ENCODE data around the gene NYAP2.

NYAP2 gene

DNA sequence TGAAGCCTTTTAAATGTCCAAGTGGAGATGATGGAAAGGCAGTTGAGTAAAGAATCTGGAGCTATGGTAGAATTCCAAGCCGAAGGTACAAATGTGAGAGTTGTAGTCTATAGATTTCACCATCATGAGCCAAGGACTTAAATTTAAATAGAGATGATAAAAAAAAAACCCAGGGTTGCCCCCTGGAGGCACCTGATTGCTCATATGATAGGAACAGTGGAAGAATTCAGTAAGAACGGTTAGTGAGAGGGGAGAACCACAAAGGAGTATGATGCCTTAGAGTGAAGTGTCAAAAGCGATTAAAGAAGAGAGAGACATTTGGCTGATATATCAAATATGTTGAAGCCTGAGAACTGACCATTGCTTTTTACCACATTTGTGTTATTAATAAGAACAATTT is 11.9 kb downstream of the NYAP2 start:
- no peak overlapping the region for H2AFZ ChIP-seq (ENCODE audit: low read depth)
- H3K27me3 ChIP-seq (ENCODE audit: insufficient read depth, low read depth) = no peaks in the 10 kb centered on the region
- TF ChIP-seq, protein P1, sequence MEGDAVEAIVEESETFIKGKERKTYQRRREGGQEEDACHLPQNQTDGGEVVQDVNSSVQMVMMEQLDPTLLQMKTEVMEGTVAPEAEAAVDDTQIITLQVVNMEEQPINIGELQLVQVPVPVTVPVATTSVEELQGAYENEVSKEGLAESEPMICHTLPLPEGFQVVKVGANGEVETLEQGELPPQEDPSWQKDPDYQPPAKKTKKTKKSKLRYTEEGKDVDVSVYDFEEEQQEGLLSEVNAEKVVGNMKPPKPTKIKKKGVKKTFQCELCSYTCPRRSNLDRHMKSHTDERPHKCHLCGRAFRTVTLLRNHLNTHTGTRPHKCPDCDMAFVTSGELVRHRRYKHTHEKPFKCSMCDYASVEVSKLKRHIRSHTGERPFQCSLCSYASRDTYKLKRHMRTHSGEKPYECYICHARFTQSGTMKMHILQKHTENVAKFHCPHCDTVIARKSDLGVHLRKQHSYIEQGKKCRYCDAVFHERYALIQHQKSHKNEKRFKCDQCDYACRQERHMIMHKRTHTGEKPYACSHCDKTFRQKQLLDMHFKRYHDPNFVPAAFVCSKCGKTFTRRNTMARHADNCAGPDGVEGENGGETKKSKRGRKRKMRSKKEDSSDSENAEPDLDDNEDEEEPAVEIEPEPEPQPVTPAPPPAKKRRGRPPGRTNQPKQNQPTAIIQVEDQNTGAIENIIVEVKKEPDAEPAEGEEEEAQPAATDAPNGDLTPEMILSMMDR (conservative IDR thresholded peaks at IDR 0.05; ENCODE audit: low read depth, low read length) = no peak
- H3K79me2 ChIP-seq (ENCODE audit: insufficient read depth, low read depth) = no peaks in the 10 kb centered on the region
- H3K4me2 ChIP-seq = no peak overlapping the region
- no peak overlapping the region for H3K27ac ChIP-seq
- H4K20me1 ChIP-seq (ENCODE audit: insufficient read depth) = no peaks in the 10 kb centered on the region
- no peak overlapping the region for H3K4me3 ChIP-seq (IDR thresholded peaks at IDR 0.05; ENCODE audit: insufficient read depth, low read depth, low read length)
- no peaks in the 10 kb centered on the region for H3K36me3 ChIP-seq (ENCODE audit: insufficient read depth)
- no peaks in the 10 kb centered on the region for H3K4me1 ChIP-seq (ENCODE audit: low read depth, poor library complexity, severe bottlenecking)
- H3K9ac ChIP-seq = no peak overlapping the region

- H3K4me2 ChIP-seq = no peak overlapping the region
- H4K20me1 ChIP-seq (ENCODE audit: insufficient read depth) = no peaks in the 10 kb centered on the region
- H3K4me3 ChIP-seq (IDR thresholded peaks at IDR 0.05; ENCODE audit: insufficient read depth, low read depth, low read length) = no peak overlapping the region
- no peaks in the 10 kb centered on the region for H3K27me3 ChIP-seq (ENCODE audit: insufficient read depth, low read depth)
- H3K4me1 ChIP-seq (ENCODE audit: low read depth, poor library complexity, severe bottlenecking) = no peaks in the 10 kb centered on the region
- no peak overlapping the region for H3K9ac ChIP-seq
- no peaks in the 10 kb centered on the region for H3K36me3 ChIP-seq (ENCODE audit: insufficient read depth)
- TF ChIP-seq, protein P1 (conservative IDR thresholded peaks at IDR 0.05; ENCODE audit: low read depth, low read length) = no peak
- no peak overlapping the region for H2AFZ ChIP-seq (ENCODE audit: low read depth)
- no peak overlapping the region for H3K27ac ChIP-seq
- no peaks in the 10 kb centered on the region for H3K79me2 ChIP-seq (ENCODE audit: insufficient read depth, low read depth)
Observed at GRCh38 chr2:225413786-225414185, 14.3 kb downstream of the NYAP2 start.

DNA sequence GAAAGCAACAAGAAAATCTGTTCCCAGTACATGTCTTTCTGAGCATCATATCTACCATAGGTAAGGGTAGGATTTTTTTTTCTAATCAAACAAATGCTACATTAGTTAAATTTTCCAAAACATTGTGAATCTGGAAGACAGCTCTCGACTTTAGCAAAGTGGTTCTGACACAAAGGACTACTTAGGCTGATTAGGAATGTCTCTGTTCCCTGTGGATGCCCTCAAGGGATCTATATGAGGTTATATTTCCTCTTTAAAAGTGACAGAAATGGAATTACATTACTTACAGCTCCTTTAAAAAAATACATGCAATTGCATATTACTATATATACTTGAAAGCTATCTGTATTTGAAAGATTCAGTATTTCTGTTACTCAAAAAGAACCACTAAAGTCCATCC is 15.4 kb downstream of the NYAP2 start:
- Histone ChIP-seq H3K4me1 (ENCODE audit: low read depth, poor library complexity, severe bottlenecking) (no peaks in the 10 kb centered on the region), H3K36me3 (ENCODE audit: insufficient read depth) (no peaks in the 10 kb centered on the region), H3K9ac (no peak overlapping the region), H3K79me2 (ENCODE audit: insufficient read depth, low read depth) (no peaks in the 10 kb centered on the region), H2AFZ (ENCODE audit: low read depth) (no peak overlapping the region), H3K4me3 (IDR thresholded peaks at IDR 0.05; ENCODE audit: insufficient read depth, low read depth, low read length) (no peak overlapping the region), H3K4me2 (no peak overlapping the region), H4K20me1 (ENCODE audit: insufficient read depth) (no peaks in the 10 kb centered on the region), H3K27ac (no peak overlapping the region), H3K27me3 (ENCODE audit: insufficient read depth, low read depth) (no peaks in the 10 kb centered on the region)
- TF ChIP-seq, protein P1 (conservative IDR thresholded peaks at IDR 0.05; ENCODE audit: low read depth, low read length) = no peak

GRCh38 chr2:225415341-225415740 is 15.8 kb downstream of the NYAP2 start:
- TF ChIP-seq, protein P1 (conservative IDR thresholded peaks at IDR 0.05; ENCODE audit: low read depth, low read length) = no peak
- H3K4me2 ChIP-seq = no peak overlapping the region

More at GRCh38 chr2:225415341-225415740, 15.8 kb downstream of the NYAP2 start:
- Histone ChIP-seq H4K20me1 (ENCODE audit: insufficient read depth) (no peaks in the 10 kb centered on the region), H3K9ac (no peak overlapping the region), H3K36me3 (ENCODE audit: insufficient read depth) (no peaks in the 10 kb centered on the region), H3K4me1 (ENCODE audit: low read depth, poor library complexity, severe bottlenecking) (no peaks in the 10 kb centered on the region), H3K79me2 (ENCODE audit: insufficient read depth, low read depth) (no peaks in the 10 kb centered on the region), H2AFZ (ENCODE audit: low read depth) (no peak overlapping the region), H3K4me3 (IDR thresholded peaks at IDR 0.05; ENCODE audit: insufficient read depth, low read depth, low read length) (no peak overlapping the region), H3K27ac (no peak overlapping the region), H3K27me3 (ENCODE audit: insufficient read depth, low read depth) (no peaks in the 10 kb centered on the region)

Measured in KMS-11 (cell line).